AG04449 (cell line): ENCODE results near the gene SFRP4.

ENCODE experiments used
- CTCF ChIA-PET: fragments of 350-600 bp; formaldehyde crosslinking; extraction: SDS; loops from one replicate; lab custom pipeline; 2021; ENCODE audit warnings: antibody characterized with exemption; lab: Yijun Ruan, JAX
- POLR2A ChIA-PET: fragments of 400-600, 350-600 bp; formaldehyde crosslinking; extraction: SDS; loops from one replicate; lab custom pipeline; 2020; ENCODE audit warnings: antibody characterized with exemption, inconsistent platforms; lab: Yijun Ruan, JAX
- DNase-seq: peaks from one replicate; pipeline ENCODE4 v3.0.0-alpha.2; 2010; ENCODE audit warnings: low read depth, low spot score
- H3K4me3 ChIP-seq: 2 replicates; pipeline ENCODE4 v1.5.1; 2011; ENCODE audit warnings: low read depth, mild to moderate bottlenecking, control low read depth, low read length
- CTCF ChIP-seq: IDR thresholded peaks from one replicate; pipeline ENCODE4 v1.5.1; 2011; ENCODE audit warnings: mild to moderate bottlenecking, moderate library complexity, low read length, control low read depth, inconsistent platforms; ENCODE audit not compliant: insufficient read depth; ENCODE audit errors: missing control alignments

SFRP4 gene

GRCh38 chr7:37894671-37895070, 21.9 kb downstream of the SFRP4 start:
- DNase-seq, result no peak
- TF ChIP-seq CTCF, result no peak
- ChIA-PET POLR2A (no interaction called here), CTCF (no interaction called here)
- no peak overlapping the region for H3K4me3 ChIP-seq

GRCh38 chr7:37893359-37893758, 23.3 kb downstream of the SFRP4 start:
- no peak for TF ChIP-seq CTCF
- no peak overlapping the region for H3K4me3 ChIP-seq
- CTCF ChIA-PET, result no interaction called here
- no peak for DNase-seq
- POLR2A ChIA-PET, result no interaction called here

- ChIA-PET POLR2A (no interaction called here), CTCF (no interaction called here)
- no peak for TF ChIP-seq CTCF
- H3K4me3 ChIP-seq, result no peak overlapping the region
- no peak for DNase-seq
Measured at GRCh38 chr7:37882086-37882485, 34.5 kb downstream of the SFRP4 start.
